GM10248 (cell line): Measurements from ENCODE around the gene H3-3A.

Experiments used
- CTCF ChIA-PET: fragments of 300-600 bp; sonication (Branson Sonifier 250); formaldehyde crosslinking; extraction: SDS; loops from one replicate; lab custom pipeline; 2021; ENCODE audit warnings: antibody characterized with exemption; lab: Yijun Ruan, JAX
- POLR2A ChIA-PET: fragments of 350-650 bp; sonication (Branson Sonifier 250); formaldehyde crosslinking; extraction: SDS; loops from one replicate; lab custom pipeline; 2020; ENCODE audit warnings: antibody characterized with exemption; lab: Yijun Ruan, JAX
- DNase-seq: peaks from one replicate; pipeline ENCODE4 v3.0.0; 2012; ENCODE audit errors: extremely low spot score
- CTCF ChIP-seq: IDR thresholded peaks from 2 replicates; pipeline ENCODE4 v1.5.1; 2012; ENCODE audit warnings: mild to moderate bottlenecking, low read depth; ENCODE audit errors: extremely low read depth, missing control alignments, control extremely low read depth

The H3-3A gene

DNA sequence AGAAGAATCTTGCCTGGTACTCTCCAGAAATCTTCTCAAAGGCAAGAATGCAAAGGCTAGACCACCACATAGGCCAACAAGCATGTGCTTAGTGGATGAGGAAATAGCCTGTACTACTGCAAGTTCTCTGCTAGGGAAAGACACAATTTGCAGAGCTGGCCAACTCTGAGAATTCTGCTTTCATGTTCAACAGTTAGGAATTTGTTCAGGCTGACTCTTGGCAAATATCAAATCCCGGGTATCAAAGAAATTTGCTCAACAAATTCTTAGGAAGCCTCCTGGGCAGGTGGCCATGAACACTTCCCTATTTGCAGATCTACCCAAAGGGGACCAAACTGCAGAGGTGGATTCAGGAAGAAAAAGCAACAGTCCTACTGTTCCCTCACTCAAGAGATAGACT lies 15.0 kb upstream of the H3-3A start:
- TF ChIP-seq CTCF = no peak
- no peak for DNase-seq
- ChIA-PET CTCF (interaction anchor here (1.2 to 1.4 kb wide), 2 partner anchors 9 to 18 kb away, joined by 4 to 5 read pairs; no protein-coding TSS in a partner anchor), POLR2A (no interaction called here)

DNA sequence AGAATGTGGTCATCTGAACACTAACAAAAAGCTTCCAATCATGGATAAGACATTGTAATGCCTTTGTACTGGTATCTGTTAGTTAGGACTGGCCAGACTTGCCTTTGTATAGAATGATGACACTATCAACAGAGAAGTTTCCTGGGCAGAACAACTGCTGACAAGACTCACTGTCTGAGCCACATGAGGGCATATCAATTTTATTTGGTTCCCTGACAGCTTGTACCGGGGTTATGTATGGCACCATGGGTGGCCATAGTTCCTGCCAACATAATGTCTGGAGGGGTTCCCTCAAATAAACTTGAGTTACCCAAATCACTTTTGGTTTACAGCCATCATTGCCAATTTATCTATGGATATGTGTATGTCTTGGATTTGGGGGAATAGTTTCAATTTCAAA lies 13.6 kb upstream of the H3-3A start:
- no peak for TF ChIP-seq CTCF
- POLR2A ChIA-PET = no interaction called here
- no peak for DNase-seq
- CTCF ChIA-PET = interaction anchor here (1.4 kb wide), 1 partner anchor 7 kb away, joined by 4 read pairs; no protein-coding TSS in a partner anchor

DNA sequence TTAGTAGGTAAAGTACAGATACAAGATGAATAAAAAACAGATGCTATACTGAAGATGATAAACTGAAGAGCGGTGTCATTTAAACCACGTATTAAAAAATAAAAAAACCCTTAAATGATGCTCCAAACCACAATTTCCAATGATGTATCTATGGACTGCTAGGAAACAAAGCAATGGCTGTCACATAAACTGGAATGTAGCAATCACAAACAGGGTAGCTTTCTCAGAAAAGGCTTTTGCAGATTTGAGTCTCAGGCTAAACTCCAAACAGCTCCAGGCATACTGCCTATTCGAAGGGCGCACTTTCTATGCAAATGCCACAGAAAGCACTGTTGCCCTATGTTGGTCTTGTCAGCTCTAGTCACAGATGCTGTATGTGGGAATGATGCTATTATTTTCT lies 12.4 kb upstream of the H3-3A start:
- POLR2A ChIA-PET = no interaction called here
- no peak for TF ChIP-seq CTCF
- DNase-seq = no peak
- CTCF ChIA-PET = interaction anchor here (0.9 to 1.1 kb wide), 4 partner anchors 13 to 87 kb away, joined by 3 to 5 read pairs (median 3); no protein-coding TSS in a partner anchor

GRCh38 chr1:226051365-226051764 lies 11.2 kb upstream of the H3-3A start:
- CTCF ChIA-PET = interaction anchor here (1.0 to 2.0 kb wide), 3 partner anchors 12 to 22 kb away, joined by 3 to 9 read pairs (median 7); partner anchors contain the start of gene H3-3A
- POLR2A ChIA-PET = no interaction called here
- DNase-seq = no peak
- TF ChIP-seq CTCF = no peak

GRCh38 chr1:226052061-226052460 lies 10.5 kb upstream of the H3-3A start:
- CTCF ChIA-PET = interaction anchor here (0.7 to 2.0 kb wide), 4 partner anchors 11 to 44 kb away, joined by 3 to 9 read pairs (median 5); partner anchors contain the start of gene H3-3A
- no peak for TF ChIP-seq CTCF

DNA sequence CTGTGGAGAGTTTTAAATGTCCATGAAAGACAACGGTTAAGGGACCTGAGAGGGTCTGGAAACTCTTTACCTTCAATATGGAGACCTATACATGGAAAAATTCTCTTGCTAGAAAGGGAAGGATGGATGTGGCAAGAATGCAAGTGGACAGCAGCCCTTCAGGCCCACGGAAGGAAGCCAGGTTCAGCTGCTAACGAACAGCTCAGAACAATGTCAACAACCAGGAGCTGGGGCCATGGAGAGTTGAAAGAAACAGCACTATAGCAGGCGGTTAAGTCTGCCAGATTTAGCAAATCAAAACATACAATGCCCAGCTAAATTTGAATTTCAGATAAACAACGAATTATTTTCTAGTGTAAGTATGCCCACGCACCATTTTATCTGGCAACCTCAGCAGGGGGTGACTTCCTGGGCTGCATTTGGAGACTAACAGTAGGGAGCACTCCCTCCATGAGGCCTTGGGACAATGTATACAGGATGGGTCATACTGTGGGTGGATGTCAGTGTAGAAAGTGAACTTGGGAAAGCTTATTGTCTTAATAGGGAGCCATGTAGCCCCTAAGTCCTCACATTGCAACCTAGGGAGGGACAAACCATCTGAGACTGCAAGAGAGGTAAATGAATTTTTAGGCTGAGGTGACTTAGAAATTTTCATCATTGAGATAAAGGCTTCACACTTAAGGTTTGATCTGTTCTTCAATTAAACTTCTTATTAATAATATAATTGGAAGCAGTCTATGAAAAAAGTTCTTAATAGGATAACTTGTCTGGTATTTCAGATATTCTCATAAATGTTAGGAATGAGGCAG lies 7.8 kb upstream of the H3-3A start:
- POLR2A ChIA-PET = no interaction called here
- DNase-seq = no peak
- CTCF ChIA-PET = interaction anchor here (1.4 to 1.8 kb wide), 4 partner anchors 10 to 29 kb away, joined by 3 to 9 read pairs (median 6); no protein-coding TSS in a partner anchor
- TF ChIP-seq CTCF = no peak

More at GRCh38 chr1:226052061-226052460, 10.5 kb upstream of the H3-3A start:
- DNase-seq = no peak
- POLR2A ChIA-PET = interaction anchor here (0.8 kb wide), 1 partner anchor 10 kb away, joined by 3 read pairs; the partner anchor contains the start of gene H3-3A
